ENCODE data around the gene SLC4A9.

The SLC4A9 gene

GRCh38 chr5:140362875-140363630 lies 3.1 kb downstream of the SLC4A9 start:
- peak; percentile 76 for DNase-seq (ENCODE audit: low spot score)

- DNase-seq (ENCODE audit: low spot score) = no peak
Measured at GRCh38 chr5:140363631-140364471, 3.9 kb downstream of the SLC4A9 start.

GRCh38 chr5:140364472-140364765 lies 4.4 kb downstream of the SLC4A9 start:
- no peak for DNase-seq (ENCODE audit: low spot score)

- no peak for DNase-seq (ENCODE audit: low spot score)
Measured at GRCh38 chr5:140365282-140365681, 5.3 kb downstream of the SLC4A9 start.

- no peak for DNase-seq (ENCODE audit: low spot score)
Measured at GRCh38 chr5:140365941-140366340, 5.9 kb downstream of the SLC4A9 start.

GRCh38 chr5:140366589-140367255 lies 6.7 kb downstream of the SLC4A9 start:
- no peak for DNase-seq (ENCODE audit: low spot score)

- DNase-seq (ENCODE audit: low spot score) = no peak
Measured at GRCh38 chr5:140367256-140368013, 7.4 kb downstream of the SLC4A9 start.

- DNase-seq (ENCODE audit: low spot score) = no peak
Measured at GRCh38 chr5:140371356-140372151, 11.6 kb downstream of the SLC4A9 start.

- DNase-seq (ENCODE audit: low spot score) = peak; percentile 82
Measured at GRCh38 chr5:140372971-140373487, 13.0 kb downstream of the SLC4A9 start.

- DNase-seq (ENCODE audit: low spot score) = no peak
Measured at GRCh38 chr5:140381351-140381750, 21.4 kb downstream of the SLC4A9 start.

- no peak for DNase-seq (ENCODE audit: low spot score)
Measured at GRCh38 chr5:140381972-140382371, 22.0 kb downstream of the SLC4A9 start.

- no peak for DNase-seq (ENCODE audit: low spot score)
Measured at GRCh38 chr5:140382866-140383265, 22.9 kb downstream of the SLC4A9 start.

- no peak for DNase-seq (ENCODE audit: low spot score)
Measured at GRCh38 chr5:140383300-140383699, 23.3 kb downstream of the SLC4A9 start.

- DNase-seq (ENCODE audit: low spot score) = no peak
Measured at GRCh38 chr5:140388052-140388451, 28.1 kb downstream of the SLC4A9 start.

GRCh38 chr5:140391312-140391711 lies 31.3 kb downstream of the SLC4A9 start:
- DNase-seq (ENCODE audit: low spot score) = no peak

- DNase-seq (ENCODE audit: low spot score) = no peak
Measured at GRCh38 chr5:140391732-140392131, 31.7 kb downstream of the SLC4A9 start.

- DNase-seq (ENCODE audit: low spot score) = no peak
Measured at GRCh38 chr5:140393738-140394137, 33.7 kb downstream of the SLC4A9 start.

GRCh38 chr5:140398379-140398811 lies 38.4 kb downstream of the SLC4A9 start:
- DNase-seq (ENCODE audit: low spot score) = no peak

- DNase-seq (ENCODE audit: low spot score) = no peak
Measured at GRCh38 chr5:140399979-140400729, 40.2 kb downstream of the SLC4A9 start.

GRCh38 chr5:140400730-140401361 lies 40.9 kb downstream of the SLC4A9 start:
- DNase-seq (ENCODE audit: low spot score) = peak; percentile 99

All from cerebellar cortex (tissue), 1 donor.